Fibroblast of mammary gland (primary cell): ENCODE measurements around the gene TMEM170A.

Experiments used
- DNase-seq: peaks from one replicate; pipeline ENCODE4 v3.0.0-alpha.2; 2010; ENCODE audit warnings: low read depth
- H3K4me3 ChIP-seq: 2 replicates; pipeline ENCODE4 v1.5.1; 2011; ENCODE audit warnings: low read depth, mild to moderate bottlenecking, low read length, moderate library complexity; ENCODE audit not compliant: control insufficient read depth
- CTCF ChIP-seq: conservative IDR thresholded peaks from 2 replicates; pipeline ENCODE4 v1.5.1; 2011; ENCODE audit warnings: low read depth, low read length, inconsistent platforms; ENCODE audit not compliant: control insufficient read depth, insufficient read depth

The TMEM170A gene

GRCh38 chr16:75478480-75479345 lies 14.2 kb upstream of the TMEM170A start:
- H3K4me3 ChIP-seq = no peak overlapping the region
- no peak for DNase-seq
- no peak for TF ChIP-seq CTCF

- H3K4me3 ChIP-seq = no peak overlapping the region
- DNase-seq = no peak
- TF ChIP-seq CTCF = no peak
Measured at GRCh38 chr16:75477680-75478473, 13.4 kb upstream of the TMEM170A start.

GRCh38 chr16:75476817-75477216 lies 12.3 kb upstream of the TMEM170A start:
- DNase-seq = no peak
- TF ChIP-seq CTCF = no peak
- H3K4me3 ChIP-seq = no peak overlapping the region

- TF ChIP-seq CTCF = no peak
- DNase-seq = no peak
- no peak overlapping the region for H3K4me3 ChIP-seq
Measured at GRCh38 chr16:75475420-75475847, 10.9 kb upstream of the TMEM170A start.

GRCh38 chr16:75472908-75473877 lies 8.7 kb upstream of the TMEM170A start:
- DNase-seq = no peak
- TF ChIP-seq CTCF = no peak
- no peak overlapping the region for H3K4me3 ChIP-seq
